H9 (cell line): ENCODE data around the gene SH3BP2. TPM values are rescaled to one million over a fixed set of nuclear protein-coding genes. Genes with fewer than 3 reads are reported as not detected.

ENCODE experiments used
- DNase-seq: peaks from one replicate; pipeline ENCODE4 v3.0.0-alpha.2; 2017
- H2AFZ ChIP-seq: one replicate; pipeline ENCODE4 v1.6.1; 2013; ENCODE audit warnings: mild to moderate bottlenecking, low read length, control low read depth, moderate library complexity
- H2AK5ac ChIP-seq: 2 replicates; pipeline ENCODE4 v1.6.1; 2013; ENCODE audit warnings: low read length, control low read depth, mixed read lengths; ENCODE audit not compliant: insufficient read length
- H2BK120ac ChIP-seq: one replicate; pipeline ENCODE4 v1.6.1; 2013; ENCODE audit warnings: low read depth, mild to moderate bottlenecking, low read length, control low read depth, inconsistent platforms; ENCODE audit not compliant: poor library complexity, severe bottlenecking
- H2BK12ac ChIP-seq: 2 replicates; pipeline ENCODE4 v1.6.1; 2013; ENCODE audit warnings: low read length, control low read depth, mixed read lengths, low read depth; ENCODE audit not compliant: insufficient read length
- H2BK15ac ChIP-seq: 2 replicates; pipeline ENCODE4 v1.6.1; 2013; ENCODE audit warnings: low read depth, low read length, control low read depth
- H2BK20ac ChIP-seq: one replicate; pipeline ENCODE4 v1.6.1; 2013; ENCODE audit warnings: low read depth, mild to moderate bottlenecking, low read length, control low read depth, inconsistent platforms; ENCODE audit not compliant: poor library complexity, severe bottlenecking
- H2BK5ac ChIP-seq: 2 replicates; pipeline ENCODE4 v1.6.1; 2013; ENCODE audit warnings: low read length, control low read depth, mixed read lengths; ENCODE audit not compliant: insufficient read length
- H3K14ac ChIP-seq: 2 replicates; pipeline ENCODE4 v1.6.1; 2013; ENCODE audit warnings: low read length, control low read depth; ENCODE audit not compliant: insufficient read depth
- H3K18ac ChIP-seq: 2 replicates; pipeline ENCODE4 v1.6.1; 2013; ENCODE audit warnings: low read depth, mild to moderate bottlenecking, mixed read lengths, low read length, control low read depth; ENCODE audit not compliant: insufficient read length
- H3K23ac ChIP-seq: 2 replicates; pipeline ENCODE4 v1.6.1; 2013; ENCODE audit warnings: low read length, control low read depth, mixed read lengths, low read depth; ENCODE audit not compliant: insufficient read length
- H3K23me2 ChIP-seq: 2 replicates; pipeline ENCODE4 v1.6.1; 2013; ENCODE audit warnings: low read depth, mild to moderate bottlenecking, mixed read lengths, low read length, control low read depth; ENCODE audit not compliant: insufficient read length, poor library complexity, severe bottlenecking
- H3K27ac ChIP-seq: 2 replicates; pipeline ENCODE4 v1.5.1; 2013; ENCODE audit warnings: low read length, control low read depth, mixed read lengths, low read depth; ENCODE audit not compliant: insufficient read length
- H3K27me3 ChIP-seq: 2 replicates; pipeline ENCODE4 v1.6.1; 2013; ENCODE audit warnings: low read length, control low read depth, inconsistent platforms; ENCODE audit not compliant: insufficient read depth
- H3K4ac ChIP-seq: 2 replicates; pipeline ENCODE4 v1.6.1; 2013; ENCODE audit warnings: low read depth, mild to moderate bottlenecking, control low read depth, inconsistent platforms, low read length, moderate library complexity
- H3K4me1 ChIP-seq: 2 replicates; pipeline ENCODE4 v1.6.1; 2013; ENCODE audit warnings: low read length, control low read depth, inconsistent platforms; ENCODE audit not compliant: insufficient read depth
- H3K4me2 ChIP-seq: 2 replicates; pipeline ENCODE4 v1.6.1; 2013; ENCODE audit warnings: low read length, control low read depth, mixed read lengths; ENCODE audit not compliant: insufficient read length, insufficient read depth
- H3K56ac ChIP-seq: 2 replicates; pipeline ENCODE4 v1.6.1; 2013; ENCODE audit warnings: low read depth, mild to moderate bottlenecking, mixed read lengths, low read length, control low read depth; ENCODE audit not compliant: insufficient read length
- H3K79me1 ChIP-seq: 2 replicates; pipeline ENCODE4 v1.6.1; 2013; ENCODE audit warnings: low read depth, mild to moderate bottlenecking, moderate library complexity, low read length, control low read depth, inconsistent platforms; ENCODE audit not compliant: insufficient read depth, poor library complexity, severe bottlenecking
- H3K79me2 ChIP-seq: 2 replicates; pipeline ENCODE4 v1.6.1; 2013; ENCODE audit warnings: low read length, control low read depth, inconsistent platforms; ENCODE audit not compliant: insufficient read depth
- H3K9ac ChIP-seq: 2 replicates; pipeline ENCODE4 v1.6.1; 2013; ENCODE audit warnings: low read length, control low read depth, mixed read lengths; ENCODE audit not compliant: insufficient read length; ENCODE audit errors: extremely low read depth
- H3K9me3 ChIP-seq: one replicate; pipeline ENCODE4 v1.6.1; 2013; ENCODE audit warnings: low read depth, low read length, inconsistent platforms; ENCODE audit not compliant: control insufficient read depth
- H3T11ph ChIP-seq: one replicate; pipeline ENCODE4 v1.6.1; 2013; ENCODE audit warnings: mild to moderate bottlenecking, low read length, control low read depth, inconsistent platforms
- H4K20me1 ChIP-seq: one replicate; pipeline ENCODE4 v1.6.1; 2013; ENCODE audit not compliant: control insufficient read depth, insufficient read length, insufficient read depth
- H4K5ac ChIP-seq: 2 replicates; pipeline ENCODE4 v1.6.1; 2013; ENCODE audit warnings: low read depth, mild to moderate bottlenecking, mixed read lengths, low read length, control low read depth; ENCODE audit not compliant: insufficient read length
- H4K8ac ChIP-seq: replicated peaks from 2 replicates; pipeline ENCODE4 v1.6.1; 2013; ENCODE audit warnings: low read length, control low read depth, mixed read lengths, low read depth; ENCODE audit not compliant: insufficient read length
- H4K91ac ChIP-seq: 2 replicates; pipeline ENCODE4 v1.6.1; 2013; ENCODE audit warnings: low read depth, mild to moderate bottlenecking, moderate library complexity, mixed read lengths, low read length, control low read depth; ENCODE audit not compliant: insufficient read length
- H3K27ac Mint-ChIP-seq, 3 experiments: 2 replicates in 2 of 3; 3 replicates in 1 of 3; pipeline ENCODE4 v1.8.0; 2020 to 2021; ENCODE audit warnings: mixed read lengths in 3 of 3, mild to moderate bottlenecking in 1 of 3, moderate library complexity in 1 of 3
- H3K27me3 Mint-ChIP-seq: 2 replicates; pipeline ENCODE4 v1.8.0; 2021; ENCODE audit warnings: low read depth, mild to moderate bottlenecking, moderate library complexity, mixed read lengths
- H3K36me3 Mint-ChIP-seq, 3 experiments: 2 replicates in 2 of 3; 3 replicates in 1 of 3; pipeline ENCODE4 v1.8.0; 2020 to 2021; ENCODE audit warnings: low read depth in 3 of 3, mixed read lengths in 3 of 3; ENCODE audit not compliant: insufficient read depth in 1 of 3
- H3K4me1 Mint-ChIP-seq, 2 experiments: 2 replicates each; pipeline ENCODE4 v1.8.0; 2020; ENCODE audit warnings: mixed read lengths in 2 of 2
- H3K4me3 Mint-ChIP-seq, 2 experiments: 2 replicates in 1 of 2; 3 replicates in 1 of 2; pipeline ENCODE4 v1.8.0; 2020 to 2021; ENCODE audit warnings: mild to moderate bottlenecking in 2 of 2, mixed read lengths in 2 of 2, moderate library complexity in 1 of 2
- H3K9me3 Mint-ChIP-seq, 2 experiments: 2 replicates in 1 of 2; 3 replicates in 1 of 2; pipeline ENCODE4 v1.8.0; 2020; ENCODE audit warnings: mild to moderate bottlenecking in 2 of 2, mixed read lengths in 2 of 2, moderate library complexity in 1 of 2
- WGBS: extraction: QIAGEN DNeasy Blood & Tissue Kit; methylation state at CpG from one replicate; pipeline ENCODE4 v1.1.7; 2013; ENCODE audit warnings: missing lambda C conversion rate, low lambda C conversion rate, mixed read lengths; ENCODE audit not compliant: insufficient read length; ENCODE audit errors: extremely low coverage; 5-methylcytosine and 5-hydroxymethylcytosine counted together
- total RNA-seq: library from RNA; stranded (reverse); gene quantifications from 2 replicates; pipeline ENCODE4 v1.2.1, GENCODE V29; 2021
- TF ChIP-seq, protein P1 (sequence below): fragments of 200-600 bp; sonication (generic); conservative IDR thresholded peaks from 3 replicates; pipeline ENCODE4 v1.8.0; 2021; ENCODE audit warnings: antibody characterized with exemption, mild to moderate bottlenecking

SH3BP2 gene
- total RNA-seq, 1 experiment from 2014 or later = 37.6 TPM

DNA sequence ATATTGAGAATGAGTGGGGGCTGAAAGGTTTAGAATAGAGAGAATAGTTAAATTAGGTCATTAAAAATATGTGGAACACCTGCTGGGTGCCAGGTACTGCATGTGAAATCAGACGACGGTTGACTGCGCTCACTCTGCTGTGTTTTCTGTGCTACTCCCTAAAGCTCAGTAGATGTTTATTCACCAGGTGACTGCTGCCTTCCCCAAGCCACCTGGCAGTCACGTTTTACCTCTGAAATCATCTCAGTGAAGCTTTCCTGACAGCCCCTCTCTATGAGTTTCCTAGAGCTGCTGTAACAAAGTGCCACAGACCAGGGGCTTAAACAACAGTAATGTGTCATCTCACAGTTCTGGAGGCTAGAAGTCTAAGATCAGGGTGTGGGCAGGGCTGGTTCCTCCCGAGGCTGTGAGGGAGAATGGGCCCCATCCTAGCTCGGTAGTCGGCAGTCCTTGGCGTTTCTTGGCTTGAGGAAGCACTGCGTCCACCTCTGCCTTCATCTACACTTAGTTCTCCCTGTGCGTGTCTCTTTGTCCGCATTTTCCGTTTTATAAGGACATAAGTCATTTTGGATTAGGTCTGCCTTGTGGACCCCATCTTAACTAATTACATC, 76.1 kb downstream of the SH3BP2 start:
- Mint-ChIP-seq H3K27ac (peak overlapping the region; percentile 56 to 91 (median 86); a peak in 5 of 7 replicates), H3K36me3 (no peaks in the 10 kb centered on the region; a peak in 1 of 7 replicates), H3K27me3 (no peaks in the 10 kb centered on the region), H3K9me3 (no peaks in the 10 kb centered on the region), H3K4me1 (peaks cover 48 to 61% of the 10 kb centered on the region in 2 experiments), H3K4me3 (peak overlapping the region in 1 of 2 experiments; percentile 58; a peak in 2 of 5 replicates)
- Histone ChIP-seq H3K27ac (no peak overlapping the region), H3K4me2 (peak overlapping the region; percentile 2), H3K4me1 (peaks cover 2% of the 10 kb centered on the region; the same call in 1 of the 2 replicates), H3K9me3 (no peaks in the 10 kb centered on the region), H3K23me2 (no peaks in the 10 kb centered on the region), H2AFZ (no peak overlapping the region), H2BK15ac (no peak overlapping the region), H3K27me3 (no peaks in the 10 kb centered on the region), H3K14ac (no peak overlapping the region), H4K5ac (no peak overlapping the region), H3K56ac (no peak overlapping the region), H3K18ac (peak overlapping the region; percentile 5), H2BK120ac (no peak overlapping the region), H3K79me1 (peaks cover 13% of the 10 kb centered on the region), H3K4ac (no peak overlapping the region), H3K79me2 (peaks cover 13% of the 10 kb centered on the region; the same call in 1 of the 2 replicates), H2BK12ac (no peak overlapping the region), H4K20me1 (no peaks in the 10 kb centered on the region), H4K8ac (no peak overlapping the region), H3K23ac (no peak overlapping the region), H2BK5ac (no peak overlapping the region), H3T11ph (no peak overlapping the region), H4K91ac (no peak overlapping the region), H2AK5ac (no peak overlapping the region), H2BK20ac (no peak overlapping the region), H3K9ac (no peak overlapping the region)
- no CpG with 5 or more reads among the region's 12 CpGs for WGBS
- TF ChIP-seq, protein P1, sequence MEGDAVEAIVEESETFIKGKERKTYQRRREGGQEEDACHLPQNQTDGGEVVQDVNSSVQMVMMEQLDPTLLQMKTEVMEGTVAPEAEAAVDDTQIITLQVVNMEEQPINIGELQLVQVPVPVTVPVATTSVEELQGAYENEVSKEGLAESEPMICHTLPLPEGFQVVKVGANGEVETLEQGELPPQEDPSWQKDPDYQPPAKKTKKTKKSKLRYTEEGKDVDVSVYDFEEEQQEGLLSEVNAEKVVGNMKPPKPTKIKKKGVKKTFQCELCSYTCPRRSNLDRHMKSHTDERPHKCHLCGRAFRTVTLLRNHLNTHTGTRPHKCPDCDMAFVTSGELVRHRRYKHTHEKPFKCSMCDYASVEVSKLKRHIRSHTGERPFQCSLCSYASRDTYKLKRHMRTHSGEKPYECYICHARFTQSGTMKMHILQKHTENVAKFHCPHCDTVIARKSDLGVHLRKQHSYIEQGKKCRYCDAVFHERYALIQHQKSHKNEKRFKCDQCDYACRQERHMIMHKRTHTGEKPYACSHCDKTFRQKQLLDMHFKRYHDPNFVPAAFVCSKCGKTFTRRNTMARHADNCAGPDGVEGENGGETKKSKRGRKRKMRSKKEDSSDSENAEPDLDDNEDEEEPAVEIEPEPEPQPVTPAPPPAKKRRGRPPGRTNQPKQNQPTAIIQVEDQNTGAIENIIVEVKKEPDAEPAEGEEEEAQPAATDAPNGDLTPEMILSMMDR = no peak
- DNase-seq = no peak
